ENCODE data around the gene SEMA6A.
"Not testable (repeated sequence)": the region's sequence is repeated elsewhere in the genome, so short reads cannot be mapped to it uniquely, and the experiment has no call there.

The SEMA6A gene

GRCh38 chr5:116531635-116532034 lies 43.0 kb downstream of the SEMA6A start:
- TF ChIP-seq POLR2A (IDR thresholded peaks at IDR 0.05; ENCODE audit: low read depth, low read length): no peak
- DNase-seq (ENCODE audit: insufficient read length, low spot score) (no peak), FAIRE-seq (no peak)

- DNase-seq (ENCODE audit: insufficient read length, low spot score) (no peak), FAIRE-seq (no peak)
- no peak for TF ChIP-seq POLR2A (IDR thresholded peaks at IDR 0.05; ENCODE audit: low read depth, low read length)
These were observed 43.5 kb downstream of the SEMA6A start for GRCh38 chr5:116531117-116531516.

- FAIRE-seq: no peak
- TF ChIP-seq POLR2A (IDR thresholded peaks at IDR 0.05; ENCODE audit: low read depth, low read length): no peak
- DNase-seq (ENCODE audit: insufficient read length, low spot score): no peak
These were observed 44.3 kb downstream of the SEMA6A start for GRCh38 chr5:116530276-116530675.

- no peak for TF ChIP-seq POLR2A (IDR thresholded peaks at IDR 0.05; ENCODE audit: low read depth, low read length)
- FAIRE-seq (no peak), DNase-seq (ENCODE audit: insufficient read length, low spot score) (no peak)
These were observed 45.0 kb downstream of the SEMA6A start for GRCh38 chr5:116529615-116530014.

GRCh38 chr5:116528519-116529234 lies 45.9 kb downstream of the SEMA6A start:
- no peak for FAIRE-seq
- DNase-seq (ENCODE audit: insufficient read length, low spot score): no peak
- TF ChIP-seq POLR2A (IDR thresholded peaks at IDR 0.05; ENCODE audit: low read depth, low read length): no peak

GRCh38 chr5:116527582-116527981 lies 47.0 kb downstream of the SEMA6A start:
- DNase-seq (ENCODE audit: insufficient read length, low spot score) (no peak), FAIRE-seq (no peak)
- TF ChIP-seq POLR2A (IDR thresholded peaks at IDR 0.05; ENCODE audit: low read depth, low read length): no peak

- DNase-seq (ENCODE audit: insufficient read length, low spot score): no peak
- FAIRE-seq: no peak
- TF ChIP-seq POLR2A (IDR thresholded peaks at IDR 0.05; ENCODE audit: low read depth, low read length): no peak
These were observed 48.9 kb downstream of the SEMA6A start for GRCh38 chr5:116525674-116526073.

GRCh38 chr5:116524966-116525365 lies 49.7 kb downstream of the SEMA6A start:
- FAIRE-seq (no peak), DNase-seq (ENCODE audit: insufficient read length, low spot score) (no peak)
- TF ChIP-seq POLR2A (IDR thresholded peaks at IDR 0.05; ENCODE audit: low read depth, low read length): no peak

- DNase-seq (ENCODE audit: insufficient read length, low spot score) (no peak), FAIRE-seq (no peak)
- no peak for TF ChIP-seq POLR2A (IDR thresholded peaks at IDR 0.05; ENCODE audit: low read depth, low read length)
These were observed 50.3 kb downstream of the SEMA6A start for GRCh38 chr5:116524051-116524904.

- FAIRE-seq; DNase-seq (ENCODE audit: insufficient read length, low spot score): not testable (repeated sequence)
These were observed 51.4 kb downstream of the SEMA6A start for GRCh38 chr5:116523182-116523581.

- TF ChIP-seq POLR2A (IDR thresholded peaks at IDR 0.05; ENCODE audit: low read depth, low read length): no peak
- FAIRE-seq: no peak
- DNase-seq (ENCODE audit: insufficient read length, low spot score): no peak
These were observed 52.1 kb downstream of the SEMA6A start for GRCh38 chr5:116522356-116523136.

GRCh38 chr5:116521173-116521872 lies 53.3 kb downstream of the SEMA6A start:
- no peak for FAIRE-seq
- no peak for TF ChIP-seq POLR2A (IDR thresholded peaks at IDR 0.05; ENCODE audit: low read depth, low read length)
- no peak for DNase-seq (ENCODE audit: insufficient read length, low spot score)

- no peak for DNase-seq (ENCODE audit: insufficient read length, low spot score)
- no peak for TF ChIP-seq POLR2A (IDR thresholded peaks at IDR 0.05; ENCODE audit: low read depth, low read length)
- FAIRE-seq: no peak
These were observed 53.9 kb downstream of the SEMA6A start for GRCh38 chr5:116520771-116521170.

GRCh38 chr5:116518423-116518822 lies 56.2 kb downstream of the SEMA6A start:
- no peak for TF ChIP-seq POLR2A (IDR thresholded peaks at IDR 0.05; ENCODE audit: low read depth, low read length)
- no peak for FAIRE-seq
- no peak for DNase-seq (ENCODE audit: insufficient read length, low spot score)

Data from H54 (cell line).